ENCODE measurements around the gene TEX48.
A peak's percentile ranks its signal among the peaks of the same experiment; 100 is the strongest.

Gene TEX48

GRCh38 chr9:114664181-114664580 is 17.8 kb downstream of the TEX48 start:
- no peak for DNase-seq

- DNase-seq: peak; percentile 60
These were observed 19.7 kb downstream of the TEX48 start for GRCh38 chr9:114662081-114662989.

GRCh38 chr9:114657705-114658104 is 24.3 kb downstream of the TEX48 start, which contains the start of gene TEX53:
Gene TEX53 (minus strand): TSS chr9:114657805. CDS start chr9:114657774, 31 bp downstream.
- DNase-seq: no peak

- DNase-seq: no peak
These were observed 25.7 kb downstream of the TEX48 start for GRCh38 chr9:114656301-114656700.

- no peak for DNase-seq
These were observed 26.3 kb downstream of the TEX48 start for GRCh38 chr9:114655689-114656088.

- peak; percentile 76 for DNase-seq
These were observed 28.3 kb downstream of the TEX48 start for GRCh38 chr9:114653556-114654159.

- DNase-seq: no peak
These were observed 29.0 kb downstream of the TEX48 start for GRCh38 chr9:114652776-114653555.

GRCh38 chr9:114643896-114644295 is 38.1 kb downstream of the TEX48 start:
- no peak for DNase-seq

- no peak for DNase-seq
These were observed 39.0 kb downstream of the TEX48 start for GRCh38 chr9:114643001-114643400.

GRCh38 chr9:114641967-114642366 is 40.0 kb downstream of the TEX48 start:
- DNase-seq: no peak

GRCh38 chr9:114638404-114638803 is 43.6 kb downstream of the TEX48 start:
- no peak for DNase-seq

GRCh38 chr9:114634387-114634786 is 47.6 kb downstream of the TEX48 start:
- no peak for DNase-seq

GRCh38 chr9:114633438-114634089 is 48.4 kb downstream of the TEX48 start:
- no peak for DNase-seq

GRCh38 chr9:114631166-114631565 is 50.8 kb downstream of the TEX48 start:
- no peak for DNase-seq

- DNase-seq: no peak
These were observed 52.4 kb downstream of the TEX48 start for GRCh38 chr9:114629563-114630090.

GRCh38 chr9:114627553-114627952 is 54.4 kb downstream of the TEX48 start:
- no peak for DNase-seq

- DNase-seq: no peak
These were observed 55.5 kb downstream of the TEX48 start for GRCh38 chr9:114626415-114627020.

GRCh38 chr9:114624677-114625076 is 57.3 kb downstream of the TEX48 start:
- DNase-seq: no peak

GRCh38 chr9:114621975-114622609 is 59.9 kb downstream of the TEX48 start:
- no peak for DNase-seq

- DNase-seq: no peak
These were observed 60.4 kb downstream of the TEX48 start for GRCh38 chr9:114621561-114621960.

GRCh38 chr9:114619191-114619761 is 62.7 kb downstream of the TEX48 start:
- DNase-seq: no peak
